A549 (cell line): ENCODE results near the gene TBC1D16. TPM values are rescaled to one million over a fixed set of nuclear protein-coding genes. Genes with fewer than 3 reads are reported as not detected.

Experiments used
- ATAC-seq, 2 experiments: fragments of 200-7000 bp in 1 of 2; fragments of >200 bp in 1 of 2; cut with Nextera tagmentation in 1 of 2; cut with Tn5 transposase in 1 of 2; 3 replicates each; pipeline versions ENCODE4 v1.8.0 to v1.9.1; 2018 to 2020; ENCODE audit warnings: mild to moderate bottlenecking in 1 of 2, moderate library complexity in 1 of 2
- CTCF ChIA-PET: fragments of 300-600 bp; sonication (Branson Sonifier 250); formaldehyde crosslinking; extraction: SDS; loops from one replicate; lab custom pipeline; 2021; ENCODE audit warnings: antibody characterized with exemption, inconsistent platforms; lab: Yijun Ruan, JAX
- POLR2A ChIA-PET: fragments of 350-600 bp; formaldehyde crosslinking; extraction: SDS; loops from one replicate; lab custom pipeline; 2021; ENCODE audit warnings: antibody characterized with exemption, inconsistent platforms; lab: Yijun Ruan, JAX
- DNase-seq, 2 experiments: peaks; one replicate each; pipeline versions ENCODE4 v3.0.0 to v3.0.0-alpha.2; 2011 to 2016; ENCODE audit warnings: low read depth in 1 of 2, low spot score in 1 of 2
- FAIRE-seq: peaks from 2 replicates; lab custom pipeline; 2011; peaks lifted over from hg19 to GRCh38; lab: Jason Lieb, UNC
- H3K27ac ChIP-seq, 2 experiments: fragments of >200 bp; sonication (Bioruptor Twin); formaldehyde crosslinking; 3 replicates each; pipeline ENCODE4 v1.5.1; 2016 to 2017
- H3K4me1 ChIP-seq: fragments of >200 bp; sonication (Bioruptor Twin); formaldehyde crosslinking; 3 replicates; pipeline ENCODE4 v1.6.1; 2016
- H3K4me2 ChIP-seq: fragments of >200 bp; sonication (Bioruptor Twin); formaldehyde crosslinking; 3 replicates; pipeline ENCODE4 v1.6.1; 2016
- H3K4me3 ChIP-seq: fragments of >200 bp; sonication (Bioruptor Twin); formaldehyde crosslinking; 3 replicates; pipeline ENCODE4 v1.5.1; 2016
- H3K9me3 ChIP-seq: fragments of >200 bp; sonication (Bioruptor Twin); formaldehyde crosslinking; 3 replicates; pipeline ENCODE4 v1.6.1; 2016
- CHD2 ChIP-seq: fragments of 150-350 bp; IDR thresholded peaks from 2 replicates; pipeline ENCODE4 v1.6.1; 2014; ENCODE audit warnings: low read length; ENCODE audit not compliant: partially characterized antibody
- EHF ChIP-seq: fragments of 250-450 bp; sonication (Bioruptor Pico); IDR thresholded peaks from 2 replicates; pipeline ENCODE4 v1.5.0; 2020; ENCODE audit warnings: mild to moderate bottlenecking
- EP300 ChIP-seq, 2 experiments: fragments of >200 bp; sonication (Bioruptor Twin); formaldehyde crosslinking; IDR thresholded peaks; 2 replicates in 1 of 2; 3 replicates in 1 of 2; pipeline ENCODE4 v1.6.1; 2016 to 2017
- ESRRA ChIP-seq: fragments of 150-350 bp; IDR thresholded peaks from 2 replicates; pipeline ENCODE4 v1.6.1; 2014; ENCODE audit warnings: mild to moderate bottlenecking, low read length, borderline replicate concordance
- FOSB ChIP-seq: fragments of 250-450 bp; sonication (Bioruptor Pico); IDR thresholded peaks from 2 replicates; pipeline ENCODE4 v1.5.0; 2020; ENCODE audit warnings: mild to moderate bottlenecking, moderate library complexity
- FOSL2 ChIP-seq, 2 experiments: fragments of 450-650 bp in 1 of 2; fragments of >200 bp in 1 of 2; sonication (Bioruptor Twin) in 1 of 2; formaldehyde crosslinking; IDR thresholded peaks; 2 replicates each; pipeline versions ENCODE4 v1.5.0 to v1.6.1; 2016 to 2020; ENCODE audit warnings: mild to moderate bottlenecking in 1 of 2, moderate library complexity in 1 of 2
- HDAC2 ChIP-seq: fragments of 200-600 bp; sonication (generic); IDR thresholded peaks from 2 replicates; pipeline ENCODE4 v1.6.1; 2016
- HOXA7 ChIP-seq: fragments of 250-450 bp; sonication (Bioruptor Pico); IDR thresholded peaks from 2 replicates; pipeline ENCODE4 v1.5.0; 2020; ENCODE audit warnings: mild to moderate bottlenecking, moderate library complexity
- HOXB13 ChIP-seq: fragments of 250-450 bp; sonication (Bioruptor Pico); IDR thresholded peaks from 2 replicates; pipeline ENCODE4 v1.5.0; 2020; ENCODE audit warnings: low read depth, mild to moderate bottlenecking, moderate library complexity
- HOXB5 ChIP-seq: fragments of 250-450 bp; sonication (Bioruptor Pico); IDR thresholded peaks from 2 replicates; pipeline ENCODE4 v1.5.0; 2020; ENCODE audit warnings: mild to moderate bottlenecking, moderate library complexity
- JUN ChIP-seq, 2 experiments: fragments of >200 bp; sonication (Bioruptor Twin); formaldehyde crosslinking; IDR thresholded peaks; 2 replicates in 1 of 2; 3 replicates in 1 of 2; pipeline ENCODE4 v1.6.1; 2016 to 2017
- JUNB ChIP-seq: fragments of >200 bp; sonication (Bioruptor Twin); formaldehyde crosslinking; IDR thresholded peaks from 2 replicates; pipeline ENCODE4 v1.6.1; 2016
- KDM1A ChIP-seq: fragments of 200-600 bp; sonication (generic); IDR thresholded peaks from 2 replicates; pipeline ENCODE4 v1.6.1; 2016; ENCODE audit warnings: low read depth, mild to moderate bottlenecking
- KDM5A ChIP-seq: fragments of 200-600 bp; sonication (generic); IDR thresholded peaks from 2 replicates; pipeline ENCODE4 v1.6.1; 2016; ENCODE audit warnings: antibody characterized with exemption, mild to moderate bottlenecking
- MAFK ChIP-seq: fragments of 450-650 bp; IDR thresholded peaks from 2 replicates; pipeline ENCODE4 v1.6.1; 2014; ENCODE audit not compliant: partially characterized antibody
- MAZ ChIP-seq: fragments of 150-350 bp; IDR thresholded peaks from 2 replicates; pipeline ENCODE4 v1.6.1; 2014; ENCODE audit warnings: antibody characterized with exemption, low read depth, low read length, borderline replicate concordance
- NFE2L2 ChIP-seq: fragments of 150-350 bp; conservative IDR thresholded peaks from 2 replicates; pipeline ENCODE4 v1.6.1; 2014; ENCODE audit warnings: low read length
- RAD21 ChIP-seq, 2 experiments: fragments of >200 bp in 1 of 2; sonication (Bioruptor Twin) in 1 of 2; formaldehyde crosslinking in 1 of 2; IDR thresholded peaks in 1 of 2; conservative IDR thresholded peaks in 1 of 2; 2 replicates in 1 of 2; 3 replicates in 1 of 2; pipeline ENCODE4 v1.6.1; 2012 to 2018; ENCODE audit warnings: inconsistent platforms in 1 of 2
- RFX5 ChIP-seq: fragments of 450-650 bp; IDR thresholded peaks from 2 replicates; pipeline ENCODE4 v1.7.1; 2014; ENCODE audit warnings: antibody characterized with exemption, mild to moderate bottlenecking, moderate library complexity
- SREBF2 ChIP-seq: fragments of 450-650 bp; IDR thresholded peaks from 2 replicates; pipeline ENCODE4 v1.6.1; 2014; ENCODE audit warnings: mild to moderate bottlenecking, moderate library complexity
- TFCP2L1 ChIP-seq: fragments of 250-450 bp; sonication (Bioruptor Pico); IDR thresholded peaks from 2 replicates; pipeline ENCODE4 v1.5.0; 2021; ENCODE audit warnings: mild to moderate bottlenecking
- TP53 ChIP-seq: fragments of 250-450 bp; sonication (Bioruptor Pico); IDR thresholded peaks from 2 replicates; pipeline ENCODE4 v1.5.0; 2021; ENCODE audit warnings: mild to moderate bottlenecking, moderate library complexity
- ZNF302 ChIP-seq: fragments of 250-450 bp; sonication (Bioruptor Pico); IDR thresholded peaks from 2 replicates; pipeline ENCODE4 v1.9.0; 2021; ENCODE audit warnings: inconsistent platforms, mild to moderate bottlenecking, moderate library complexity
- WGBS: methylation state at CpG from one replicate; pipeline ENCODE4 v1.1.6; 2017; ENCODE audit errors: missing lambda C conversion rate; 5-methylcytosine and 5-hydroxymethylcytosine counted together
- polyA plus RNA-seq, 4 experiments: library from polyadenylated mRNA; depleted of rRNA in 3 of 4; stranded (reverse); fragments of >200 nt; fragmentation: RNase III in 1 of 4; extraction: RNeasy Plus Mini Kit Qiagen cat#74134 plus additional on column Dnase treatment in 1 of 4; gene quantifications; 2 replicates in 3 of 4; 3 replicates in 1 of 4; pipeline ENCODE4 v1.2.3, GENCODE V29; 2011 to 2017
- TF ChIP-seq, protein P1 (sequence below): fragments of >200 bp; sonication (Bioruptor Twin); formaldehyde crosslinking; IDR thresholded peaks from 2 replicates; pipeline ENCODE4 v1.6.1; 2016
- TF ChIP-seq, protein P2 (sequence below): fragments of 150-350 bp; IDR thresholded peaks from 2 replicates; pipeline ENCODE4 v1.6.1; 2014; ENCODE audit warnings: low read depth, mild to moderate bottlenecking, low read length
- TF ChIP-seq, protein P3 (sequence below): IDR thresholded peaks from 2 replicates; pipeline ENCODE4 v1.6.1; 2012
- TF ChIP-seq, protein P4 (sequence below): fragments of 250-450 bp; sonication (Bioruptor Pico); IDR thresholded peaks from 2 replicates; pipeline ENCODE4 v1.5.0; 2020; ENCODE audit warnings: low read depth, mild to moderate bottlenecking, moderate library complexity
- TF ChIP-seq, protein P5 (sequence below): IDR thresholded peaks from 2 replicates; pipeline ENCODE4 v1.6.1; 2012
- TF ChIP-seq, protein P6 (sequence below): fragments of >200 bp; sonication (Bioruptor Twin); formaldehyde crosslinking; IDR thresholded peaks from 3 replicates; pipeline ENCODE4 v1.6.1; 2016

TBC1D16 gene
- polyA plus RNA-seq, 2 of the 4 experiments (the other 2 are of a cell fraction), result 8.9 to 12.5 TPM

DNA sequence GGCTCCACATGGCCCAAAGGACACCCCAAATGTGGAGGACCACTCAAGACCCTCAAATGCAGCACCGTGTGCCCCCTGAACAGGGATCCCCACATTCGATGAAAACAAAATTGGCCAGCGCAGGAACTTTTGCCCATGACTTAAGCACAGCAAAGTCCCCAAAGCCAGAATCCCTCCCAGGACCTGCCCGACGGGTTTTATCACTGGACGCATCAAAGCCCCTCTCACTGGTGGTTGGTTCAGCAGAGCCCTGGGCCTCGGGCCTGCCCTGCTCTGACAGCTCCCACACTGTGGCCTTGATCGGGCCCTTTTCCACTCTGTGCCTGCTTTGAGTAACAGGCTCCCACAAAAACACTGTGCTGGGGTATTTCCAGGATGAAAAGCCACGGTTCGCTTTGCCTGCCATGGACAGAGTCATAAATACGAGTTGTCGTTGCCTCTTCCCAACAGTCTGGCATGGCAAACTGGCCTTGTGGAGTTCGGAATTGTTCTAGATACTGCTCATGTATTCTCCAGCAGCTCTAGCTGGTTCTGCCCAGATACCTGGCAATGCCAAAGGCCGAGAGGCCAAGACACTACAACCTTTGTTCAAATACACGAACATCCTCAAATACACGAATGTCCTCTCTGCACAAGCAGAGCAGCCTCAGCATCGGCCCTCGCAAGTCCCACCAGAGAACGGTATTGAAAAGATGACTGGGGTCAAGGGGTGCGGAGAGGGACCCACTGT, 46.4 kb downstream of the TBC1D16 start:
- Histone ChIP-seq H3K4me2 (peak overlapping the region; percentile 83), H3K4me1 (peaks cover 86% of the 10 kb centered on the region), H3K27ac (peak overlapping the region; percentile 72 to 89), H3K4me3 (no peak overlapping the region), H3K9me3 (no peaks in the 10 kb centered on the region)
- 93% methylated on average over 20 of the region's 20 CpGs for WGBS
- ChIA-PET POLR2A (interaction anchor here (2.0 kb wide), 1 partner anchor 150 kb away, joined by 10 read pairs; the partner anchor contains the start of gene CBX4), CTCF (interaction anchor here (0.7 to 7.5 kb wide), 11 partner anchors 11 to 251 kb away, joined by 3 to 154 read pairs (median 15); partner anchors contain the start of genes CBX4 and CBX8)
- FAIRE-seq (no peak), DNase-seq (no peak), ATAC-seq (no peak)
- TF ChIP-seq, protein P1, sequence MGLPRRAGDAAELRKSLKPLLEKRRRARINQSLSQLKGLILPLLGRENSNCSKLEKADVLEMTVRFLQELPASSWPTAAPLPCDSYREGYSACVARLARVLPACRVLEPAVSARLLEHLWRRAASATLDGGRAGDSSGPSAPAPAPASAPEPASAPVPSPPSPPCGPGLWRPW, result no peak
- TF ChIP-seq HOXB5 (CRISPR knock-in tag) (no peak), NFE2L2 (no peak), CHD2 (no peak), HOXA7 (CRISPR knock-in tag) (no peak), EHF (CRISPR knock-in tag) (no peak), ZNF302 (CRISPR knock-in tag) (no peak), SREBF2 (no peak), KDM1A (no peak), TFCP2L1 (CRISPR knock-in tag) (no peak), RFX5 (no peak)
- TF ChIP-seq, protein P2, sequence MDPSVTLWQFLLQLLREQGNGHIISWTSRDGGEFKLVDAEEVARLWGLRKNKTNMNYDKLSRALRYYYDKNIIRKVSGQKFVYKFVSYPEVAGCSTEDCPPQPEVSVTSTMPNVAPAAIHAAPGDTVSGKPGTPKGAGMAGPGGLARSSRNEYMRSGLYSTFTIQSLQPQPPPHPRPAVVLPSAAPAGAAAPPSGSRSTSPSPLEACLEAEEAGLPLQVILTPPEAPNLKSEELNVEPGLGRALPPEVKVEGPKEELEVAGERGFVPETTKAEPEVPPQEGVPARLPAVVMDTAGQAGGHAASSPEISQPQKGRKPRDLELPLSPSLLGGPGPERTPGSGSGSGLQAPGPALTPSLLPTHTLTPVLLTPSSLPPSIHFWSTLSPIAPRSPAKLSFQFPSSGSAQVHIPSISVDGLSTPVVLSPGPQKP, result no peak
- TF ChIP-seq, protein P3, sequence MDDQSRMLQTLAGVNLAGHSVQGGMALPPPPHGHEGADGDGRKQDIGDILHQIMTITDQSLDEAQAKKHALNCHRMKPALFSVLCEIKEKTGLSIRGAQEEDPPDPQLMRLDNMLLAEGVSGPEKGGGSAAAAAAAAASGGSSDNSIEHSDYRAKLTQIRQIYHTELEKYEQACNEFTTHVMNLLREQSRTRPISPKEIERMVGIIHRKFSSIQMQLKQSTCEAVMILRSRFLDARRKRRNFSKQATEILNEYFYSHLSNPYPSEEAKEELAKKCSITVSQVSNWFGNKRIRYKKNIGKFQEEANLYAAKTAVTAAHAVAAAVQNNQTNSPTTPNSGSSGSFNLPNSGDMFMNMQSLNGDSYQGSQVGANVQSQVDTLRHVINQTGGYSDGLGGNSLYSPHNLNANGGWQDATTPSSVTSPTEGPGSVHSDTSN, result no peak
- TF ChIP-seq, protein P4, sequence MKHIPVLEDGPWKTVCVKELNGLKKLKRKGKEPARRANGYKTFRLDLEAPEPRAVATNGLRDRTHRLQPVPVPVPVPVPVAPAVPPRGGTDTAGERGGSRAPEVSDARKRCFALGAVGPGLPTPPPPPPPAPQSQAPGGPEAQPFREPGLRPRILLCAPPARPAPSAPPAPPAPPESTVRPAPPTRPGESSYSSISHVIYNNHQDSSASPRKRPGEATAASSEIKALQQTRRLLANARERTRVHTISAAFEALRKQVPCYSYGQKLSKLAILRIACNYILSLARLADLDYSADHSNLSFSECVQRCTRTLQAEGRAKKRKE (CRISPR knock-in tag), result no peak

DNA sequence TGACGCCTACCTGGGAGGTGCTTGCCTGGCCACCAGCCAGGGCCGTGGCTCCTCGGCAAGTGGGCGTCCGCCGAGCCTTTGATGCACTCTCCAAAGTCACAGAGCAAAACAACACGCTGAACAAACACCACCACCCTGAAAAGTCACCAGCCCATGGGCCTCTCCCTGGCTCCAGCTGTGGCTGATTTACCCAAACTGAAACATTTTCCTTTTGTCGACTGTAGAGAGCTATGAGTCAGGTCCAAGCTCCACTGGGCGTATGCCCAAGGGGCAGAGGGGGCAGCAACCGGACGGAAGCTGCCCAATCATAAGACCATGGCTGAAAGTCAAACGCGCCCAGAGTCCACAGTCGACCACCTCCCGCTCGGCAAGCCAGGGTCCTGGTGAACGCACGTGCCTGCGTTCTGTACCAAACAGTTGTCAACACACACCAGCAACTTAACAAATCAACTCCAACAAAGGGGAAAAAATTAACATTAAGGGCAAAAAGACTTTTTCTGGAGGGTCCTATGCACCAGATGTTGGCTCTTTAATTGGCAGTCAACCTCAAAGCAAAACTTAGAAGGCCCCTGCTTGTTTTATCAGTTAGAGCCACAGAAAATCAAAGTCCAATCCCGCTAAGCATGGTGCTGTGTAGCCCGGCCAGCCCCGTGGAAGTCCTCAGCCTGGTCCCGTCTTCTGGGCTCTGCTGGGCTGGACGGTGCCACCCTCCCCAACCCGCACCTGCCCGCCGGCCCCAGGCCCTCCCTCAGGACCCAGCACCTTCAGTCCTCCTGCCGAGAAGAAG, 47.3 kb downstream of the TBC1D16 start:
- 19% methylated on average over 28 of the region's 28 CpGs for WGBS
- FAIRE-seq, result peak; percentile 67
- H3K4me1 ChIP-seq, result peaks cover 77% of the 10 kb centered on the region
- no peaks in the 10 kb centered on the region for H3K9me3 ChIP-seq
- H3K27ac ChIP-seq, result peak overlapping the region; percentile 72 to 89
- CTCF ChIA-PET, result interaction anchor here (0.6 to 7.5 kb wide), 15 partner anchors 13 to 249 kb away, joined by 3 to 96 read pairs (median 5); partner anchors contain the start of genes CBX4 and CBX8
- DNase-seq, result peak; percentile 65 to 83
- peak overlapping the region; percentile 83 for H3K4me2 ChIP-seq
- POLR2A ChIA-PET, result interaction anchor here (1.1 kb wide), 2 partner anchors 144 to 149 kb away, joined by 3 to 11 read pairs; partner anchors contain the start of gene CBX4
- H3K4me3 ChIP-seq, result peak overlapping the region; percentile 20; the same call in 1 of the 3 replicates
- peak; percentile 42 to 58 for ATAC-seq
- TF ChIP-seq FOSL2 (IDR thresholded peaks at IDR 0.05) (peak; percentile 47; the same call in 1 of the 2 replicates), FOSL2 (CRISPR knock-in tag; IDR thresholded peaks at IDR 0.05) (peak; percentile 56; the same call in 1 of the 2 replicates), JUNB (peak; percentile 58), ESRRA (no peak), FOSB (CRISPR knock-in tag) (no peak), MAFK (no peak), EP300 (IDR thresholded peaks at IDR 0.05) (peak; percentile 56 to 67; a peak in 2 of 5 replicates), JUN (IDR thresholded peaks at IDR 0.05) (peak; percentile 53 to 77; a peak in 3 of 5 replicates), KDM5A (no peak), RAD21 (conservative IDR thresholded peaks at IDR 0.05 in 1 of 2, IDR thresholded peaks at IDR 0.05 in 1 of 2) (peak in 1 of 2 experiments; percentile 41; a peak in 3 of 5 replicates), HOXB13 (no peak), MAZ (no peak), HDAC2 (no peak), TP53 (no peak), SREBF2 (no peak)
- TF ChIP-seq, protein P5, sequence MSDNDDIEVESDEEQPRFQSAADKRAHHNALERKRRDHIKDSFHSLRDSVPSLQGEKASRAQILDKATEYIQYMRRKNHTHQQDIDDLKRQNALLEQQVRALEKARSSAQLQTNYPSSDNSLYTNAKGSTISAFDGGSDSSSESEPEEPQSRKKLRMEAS, result peak; percentile 62; the same call in 1 of the 2 replicates
- TF ChIP-seq, protein P2, result no peak
- TF ChIP-seq, protein P6, sequence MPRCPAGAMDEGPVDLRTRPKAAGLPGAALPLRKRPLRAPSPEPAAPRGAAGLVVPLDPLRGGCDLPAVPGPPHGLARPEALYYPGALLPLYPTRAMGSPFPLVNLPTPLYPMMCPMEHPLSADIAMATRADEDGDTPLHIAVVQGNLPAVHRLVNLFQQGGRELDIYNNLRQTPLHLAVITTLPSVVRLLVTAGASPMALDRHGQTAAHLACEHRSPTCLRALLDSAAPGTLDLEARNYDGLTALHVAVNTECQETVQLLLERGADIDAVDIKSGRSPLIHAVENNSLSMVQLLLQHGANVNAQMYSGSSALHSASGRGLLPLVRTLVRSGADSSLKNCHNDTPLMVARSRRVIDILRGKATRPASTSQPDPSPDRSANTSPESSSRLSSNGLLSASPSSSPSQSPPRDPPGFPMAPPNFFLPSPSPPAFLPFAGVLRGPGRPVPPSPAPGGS, result 0 out of 3 replicates have a peak, but pooled peaks have one; percentile 36
